Body of pancreas (tissue), 4 donors: ENCODE measurements around the gene SEC14L1. TPM values are rescaled to one million over a fixed set of nuclear protein-coding genes. Genes with fewer than 3 reads are reported as not detected.

ENCODE experiments used
- ATAC-seq: fragments of 150-250 bp; one replicate; pipeline ENCODE4 v1.9.1; 2016
- DNase-seq, 4 donors: peaks; one replicate each; pipeline ENCODE4 v3.0.0-alpha.2; 2019
- H3K27ac ChIP-seq, 4 donors: fragments of 200-600 bp; sonication (generic); 1 replicate in 3 of 4; 2 replicates in 1 of 4; pipeline versions ENCODE4 v1.5.1 to v1.6.1; 2016 to 2019; ENCODE audit warnings: mild to moderate bottlenecking in 1 of 4, mixed read lengths in 1 of 4, moderate library complexity in 1 of 4
- H3K27me3 ChIP-seq, 2 donors: fragments of 200-600 bp; sonication (generic); one replicate each; pipeline ENCODE4 v1.6.0; 2016; ENCODE audit warnings: mild to moderate bottlenecking in 1 of 2
- H3K36me3 ChIP-seq, 2 donors: fragments of 200-600 bp; sonication (generic); replicated peaks in 1 of 2; 2 replicates each; pipeline ENCODE4 v1.5.1; 2016; ENCODE audit warnings: low read depth in 2 of 2; ENCODE audit not compliant: insufficient read depth in 1 of 2
- H3K4me1 ChIP-seq: fragments of 200-600 bp; sonication (generic); one replicate; pipeline ENCODE4 v1.6.0; 2016
- H3K4me3 ChIP-seq, 2 donors: fragments of 200-600 bp; sonication (generic); 1 replicate in 1 of 2; 2 replicates in 1 of 2; pipeline ENCODE4 v1.5.1; 2016 to 2019
- H3K9me3 ChIP-seq, 3 donors: fragments of 200-600 bp; sonication (generic); 1 replicate in 2 of 3; 2 replicates in 1 of 3; pipeline ENCODE4 v1.5.1; 2016
- CTCF ChIP-seq, 7 experiments: fragments of 450-650 bp in 4 of 7; fragments of 200-600 bp in 3 of 7; sonication (generic) in 3 of 7; IDR thresholded peaks; one replicate each; pipeline ENCODE4 v1.5.1; 2016 to 2019; ENCODE audit warnings: antibody characterized with exemption in 7 of 7
- POLR2A ChIP-seq, 3 donors: fragments of 450-650 bp; IDR thresholded peaks; one replicate each; pipeline ENCODE4 v1.6.1; 2016; ENCODE audit warnings: antibody characterized with exemption in 3 of 3, mild to moderate bottlenecking in 2 of 3
- WGBS, 2 donors: methylation state at CpG; one replicate each; pipeline ENCODE4 v1.1.5; 2017; 5-methylcytosine and 5-hydroxymethylcytosine counted together
- intact Hi-C: fragments of 100-400 bp; cut with DNase I; formaldehyde crosslinking; loops from one replicate; pipeline ENCODE4 v1.15.1; 2023
- total RNA-seq, 2 donors: library from RNA; depleted of rRNA; stranded (reverse); fragments of >200 nt; gene quantifications; one replicate each; pipeline ENCODE4 v1.1.0, GENCODE V29; 2016

SEC14L1 gene
- total RNA-seq, 2 donors from 2014 or later: 22.1 to 36.8 TPM

DNA sequence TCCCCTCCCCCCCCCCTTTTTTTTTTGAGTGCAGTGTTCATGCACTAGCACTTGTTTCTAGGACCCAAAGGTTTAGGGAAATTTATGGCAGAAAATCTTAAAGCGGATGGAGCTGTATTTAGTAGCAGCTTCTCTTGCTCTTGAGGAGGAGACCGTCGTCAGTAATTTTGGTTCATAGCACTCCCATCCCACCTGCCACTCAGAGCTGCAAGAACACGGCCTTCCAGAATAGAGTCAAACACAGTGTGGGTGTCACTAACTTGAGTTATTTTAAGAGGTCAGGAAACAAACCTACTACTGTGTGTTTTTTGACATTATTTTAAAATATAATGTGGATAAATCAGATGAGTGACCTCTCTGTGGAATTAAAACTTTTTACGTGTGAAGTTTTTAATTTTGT lies 37.3 kb downstream of the SEC14L1 start:
- intact Hi-C loops: no loop called here
- WGBS, 2 donors: 76 to 85% methylated on average over 5 of the region's 5 CpGs

GRCh38 chr17:77178563-77178962 lies 37.8 kb downstream of the SEC14L1 start:
- peaks cover 47% of the 10 kb centered on the region for H3K4me1 ChIP-seq
- peaks cover 0 to 13% (median 0%) of the 10 kb centered on the region in 3 donors for H3K9me3 ChIP-seq
- H3K27me3 ChIP-seq: no peaks in the 10 kb centered on the region
- peak overlapping the region; percentile 0 to 86 (median 54) for H3K27ac ChIP-seq
- intact Hi-C loops: no loop called here
- peak; percentile 41 to 66 (median 58) for DNase-seq
- no peaks in the 10 kb centered on the region for H3K36me3 ChIP-seq
- WGBS, 2 donors: 56 to 80% methylated on average over 9 to 14 of the region's 14 CpGs
- TF ChIP-seq CTCF (IDR thresholded peaks at IDR 0.05) (no peak), POLR2A (IDR thresholded peaks at IDR 0.05) (no peak)
- no peak overlapping the region for H3K4me3 ChIP-seq
- ATAC-seq: peak; percentile 45

More for the DNA sequence above, 37.3 kb downstream of the SEC14L1 start:
- no peak for DNase-seq
- Histone ChIP-seq H3K36me3 (no peaks in the 10 kb centered on the region), H3K9me3 (peaks cover 0 to 13% (median 0%) of the 10 kb centered on the region in 3 donors), H3K27ac (peak overlapping the region; percentile 0 to 86 (median 68)), H3K4me1 (peaks cover 47% of the 10 kb centered on the region), H3K27me3 (no peaks in the 10 kb centered on the region), H3K4me3 (no peak overlapping the region)
- no peak for TF ChIP-seq CTCF (IDR thresholded peaks at IDR 0.05)
- no peak for TF ChIP-seq POLR2A (IDR thresholded peaks at IDR 0.05)
- no peak for ATAC-seq

GRCh38 chr17:77180503-77181357 lies 40.0 kb downstream of the SEC14L1 start:
- peaks cover 55% of the 10 kb centered on the region for H3K4me1 ChIP-seq
- WGBS, 2 donors: 80 to 88% methylated on average over 16 of the region's 16 CpGs

DNA sequence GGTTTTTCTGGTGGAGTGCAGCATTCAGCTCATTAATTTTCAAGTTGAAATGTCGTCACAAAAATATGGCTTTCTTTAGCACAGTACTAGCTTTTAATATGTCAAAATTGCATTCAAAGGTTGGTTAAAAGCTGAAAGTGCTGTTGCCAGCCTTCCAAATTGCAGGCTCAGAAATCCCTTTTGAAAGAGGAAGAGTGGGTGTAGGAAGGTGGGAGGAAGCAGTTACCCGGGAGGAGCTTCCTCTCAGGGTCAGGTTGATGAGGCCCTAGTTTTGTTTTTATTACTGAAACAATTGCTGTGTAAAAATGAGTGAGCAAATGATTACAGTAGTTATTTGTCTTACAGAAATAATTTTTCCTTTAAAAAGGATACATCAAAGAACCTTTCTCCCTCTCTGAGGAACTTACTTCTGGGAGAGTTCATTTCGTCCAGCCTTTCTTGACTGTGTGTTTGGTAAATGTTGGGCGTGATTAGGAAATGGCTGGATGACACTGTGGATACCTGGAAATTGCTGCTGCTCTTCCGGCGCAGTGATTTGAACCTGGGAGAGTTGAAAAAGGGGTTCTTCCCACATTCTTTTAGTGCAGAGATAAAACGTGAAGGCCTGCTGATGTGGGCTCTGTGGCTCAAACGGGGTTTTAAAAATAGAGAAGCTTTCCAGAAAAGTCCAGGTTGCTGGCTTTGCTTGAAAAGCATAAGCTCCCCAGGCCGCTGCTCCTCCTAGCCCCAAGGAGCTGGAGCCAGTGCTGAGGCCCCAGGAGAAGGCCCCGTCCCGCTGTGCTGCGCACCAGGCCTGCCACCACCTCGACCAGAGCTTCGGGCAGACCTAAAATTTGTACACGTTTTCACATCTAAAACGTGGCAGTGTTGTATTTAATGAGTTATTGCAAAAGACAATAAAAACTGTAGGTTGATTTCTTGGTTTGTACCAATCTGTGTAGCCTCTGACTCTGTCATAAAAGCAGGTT lies 41.7 kb downstream of the SEC14L1 start:
- intact Hi-C loops: no loop called here
- TF ChIP-seq POLR2A (IDR thresholded peaks at IDR 0.05) (no peak), CTCF (IDR thresholded peaks at IDR 0.05) (no peak)
- WGBS, 2 donors: 76 to 82% methylated on average over 16 of the region's 16 CpGs
- DNase-seq (no peak), ATAC-seq (no peak)
- no peaks in the 10 kb centered on the region for H3K9me3 ChIP-seq
- H3K36me3 ChIP-seq: no peaks in the 10 kb centered on the region
- peak overlapping the region in 1 of 4 donors; percentile 2 for H3K27ac ChIP-seq
- no peak overlapping the region for H3K4me3 ChIP-seq
- H3K27me3 ChIP-seq: no peaks in the 10 kb centered on the region
- H3K4me1 ChIP-seq: peaks cover 47% of the 10 kb centered on the region

More at GRCh38 chr17:77180503-77181357, 40.0 kb downstream of the SEC14L1 start:
- DNase-seq (peak in 1 of 4 donors; percentile 31), ATAC-seq (no peak)
- intact Hi-C loops: no loop called here
- Histone ChIP-seq H3K9me3 (no peaks in the 10 kb centered on the region), H3K4me3 (no peak overlapping the region), H3K27ac (no peak overlapping the region), H3K36me3 (no peaks in the 10 kb centered on the region), H3K27me3 (no peaks in the 10 kb centered on the region)
- TF ChIP-seq POLR2A (IDR thresholded peaks at IDR 0.05): no peak
- no peak for TF ChIP-seq CTCF (IDR thresholded peaks at IDR 0.05)
